Stimulated activated CD4-positive, alpha-beta T cell treated with anti-CD3 and anti-CD28 coated beads, Interleukin-4, amount 100 ng/mL, for 4 hours (primary cell): Measurements from ENCODE around the gene FFAR3.

Experiments used
- DNase-seq, 2 experiments: peaks; one replicate each; pipeline ENCODE4 v3.0.0-alpha.2; 2020

Gene FFAR3

DNA sequence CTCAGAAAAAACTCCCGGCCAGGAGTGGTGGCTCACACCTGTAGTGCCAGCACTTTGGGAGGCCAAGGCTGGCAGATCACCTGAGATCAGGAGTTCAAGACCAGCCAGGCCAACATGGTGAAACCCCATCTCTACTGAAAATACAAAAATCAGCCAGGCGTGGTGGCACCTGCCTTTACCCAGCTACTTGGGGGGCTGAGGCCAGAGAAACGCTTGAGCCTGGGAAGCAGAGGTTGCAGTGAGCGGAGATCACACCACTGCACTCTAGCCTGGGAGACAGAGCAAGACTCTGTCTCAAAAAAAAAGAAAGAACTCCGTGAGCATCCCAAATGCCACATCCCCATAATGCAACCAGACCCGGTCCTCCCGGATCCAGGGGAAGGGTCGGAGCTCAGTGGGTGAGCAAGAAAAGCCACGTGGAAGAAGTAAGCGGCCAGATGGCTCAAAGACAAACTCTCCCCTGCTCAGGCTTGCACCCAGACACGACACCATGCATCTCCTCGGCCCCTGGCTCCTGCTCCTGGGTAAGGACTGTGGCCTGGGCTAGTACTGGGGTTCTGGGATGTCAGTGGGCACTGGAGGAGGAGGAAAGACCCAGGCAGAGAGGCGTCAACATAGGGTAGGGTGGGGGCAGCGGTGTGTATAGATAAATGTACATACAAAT, 26.6 kb upstream of the FFAR3 start:
- DNase-seq: no peak

DNA sequence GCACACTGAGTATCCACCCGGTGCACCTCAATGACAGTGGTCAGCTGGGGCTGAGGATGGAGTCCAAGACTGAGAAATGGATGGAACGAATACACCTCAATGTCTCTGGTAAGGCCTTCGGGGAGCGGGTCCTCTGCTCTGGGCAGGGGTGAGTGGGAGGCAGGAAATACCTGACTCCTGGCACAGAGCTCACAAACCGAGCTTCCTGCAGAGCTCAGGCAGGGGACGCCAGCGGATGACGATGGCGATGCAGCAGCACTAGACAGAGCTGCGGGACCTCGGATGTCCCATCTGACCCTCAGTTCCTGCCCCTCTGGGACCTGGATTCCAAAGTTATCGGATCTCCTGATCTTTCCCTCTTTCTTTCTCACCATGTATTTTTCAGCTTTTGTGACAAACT, 25.4 kb upstream of the FFAR3 start:
- no peak for DNase-seq

DNA sequence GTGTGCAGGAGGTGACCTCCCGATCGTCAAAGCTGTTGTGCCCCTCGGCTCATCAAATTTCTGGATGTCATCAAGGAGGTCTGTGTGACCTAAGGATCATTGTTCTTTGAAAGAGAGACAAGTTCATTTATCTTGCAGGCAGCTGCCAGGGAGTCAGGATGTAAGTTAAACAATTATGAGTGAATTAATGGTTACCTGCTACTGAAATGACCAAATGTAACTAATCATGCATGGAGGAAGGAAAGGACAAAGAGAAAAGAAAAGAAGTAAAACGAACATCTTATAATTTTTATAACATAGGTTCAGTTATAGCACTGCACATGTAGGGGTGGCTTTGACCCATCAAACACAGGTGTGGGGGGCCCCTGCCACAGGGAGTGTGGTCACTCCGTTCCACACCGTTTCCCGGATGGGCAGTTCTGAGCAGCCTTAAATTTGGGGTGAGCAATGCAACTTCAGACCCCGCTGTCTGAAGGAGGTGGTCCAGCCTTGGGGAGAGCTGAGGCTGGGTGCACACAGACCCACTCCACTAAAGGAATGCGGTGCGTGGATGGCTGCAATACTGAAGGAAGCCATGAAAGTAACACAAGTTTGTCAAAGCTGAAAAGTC, 24.0 kb upstream of the FFAR3 start:
- no peak for DNase-seq

DNA sequence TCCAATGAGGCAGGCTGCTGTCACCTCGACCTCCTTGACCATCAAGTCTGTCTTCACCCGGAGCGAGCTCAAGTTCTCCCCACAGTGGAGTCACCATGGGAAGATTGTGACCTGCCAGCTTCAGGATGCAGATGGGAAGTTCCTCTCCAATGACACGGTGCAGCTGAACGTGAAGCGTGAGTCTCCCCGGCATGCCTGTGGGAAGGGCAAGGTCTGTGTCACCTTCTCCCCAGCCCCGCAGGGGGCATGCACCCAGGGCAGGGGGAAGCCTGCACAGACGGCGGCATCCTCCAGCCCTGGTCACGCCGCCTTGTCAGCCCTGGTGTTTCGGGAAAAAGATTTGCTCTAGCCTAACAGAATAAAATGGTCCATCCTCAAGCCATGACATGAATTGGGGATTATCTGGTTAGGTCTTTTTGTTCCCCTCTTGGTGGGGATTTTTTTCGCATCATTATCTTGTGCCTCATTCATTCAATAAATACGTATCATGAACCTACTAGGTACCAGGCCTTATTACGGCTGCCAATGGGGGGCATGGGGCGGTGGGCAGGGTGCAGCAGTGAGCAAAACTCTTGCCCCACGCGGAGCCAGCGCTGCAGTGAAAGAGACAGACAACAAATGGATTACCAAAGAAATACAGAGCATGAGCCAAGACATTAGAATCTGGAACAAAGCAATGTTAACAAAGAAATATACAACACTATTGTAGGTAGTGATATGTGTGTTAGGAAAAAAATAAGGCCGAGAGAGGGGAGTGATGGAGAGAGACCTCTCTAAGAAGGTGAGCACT, 21.9 kb upstream of the FFAR3 start:
- no peak for DNase-seq

DNA sequence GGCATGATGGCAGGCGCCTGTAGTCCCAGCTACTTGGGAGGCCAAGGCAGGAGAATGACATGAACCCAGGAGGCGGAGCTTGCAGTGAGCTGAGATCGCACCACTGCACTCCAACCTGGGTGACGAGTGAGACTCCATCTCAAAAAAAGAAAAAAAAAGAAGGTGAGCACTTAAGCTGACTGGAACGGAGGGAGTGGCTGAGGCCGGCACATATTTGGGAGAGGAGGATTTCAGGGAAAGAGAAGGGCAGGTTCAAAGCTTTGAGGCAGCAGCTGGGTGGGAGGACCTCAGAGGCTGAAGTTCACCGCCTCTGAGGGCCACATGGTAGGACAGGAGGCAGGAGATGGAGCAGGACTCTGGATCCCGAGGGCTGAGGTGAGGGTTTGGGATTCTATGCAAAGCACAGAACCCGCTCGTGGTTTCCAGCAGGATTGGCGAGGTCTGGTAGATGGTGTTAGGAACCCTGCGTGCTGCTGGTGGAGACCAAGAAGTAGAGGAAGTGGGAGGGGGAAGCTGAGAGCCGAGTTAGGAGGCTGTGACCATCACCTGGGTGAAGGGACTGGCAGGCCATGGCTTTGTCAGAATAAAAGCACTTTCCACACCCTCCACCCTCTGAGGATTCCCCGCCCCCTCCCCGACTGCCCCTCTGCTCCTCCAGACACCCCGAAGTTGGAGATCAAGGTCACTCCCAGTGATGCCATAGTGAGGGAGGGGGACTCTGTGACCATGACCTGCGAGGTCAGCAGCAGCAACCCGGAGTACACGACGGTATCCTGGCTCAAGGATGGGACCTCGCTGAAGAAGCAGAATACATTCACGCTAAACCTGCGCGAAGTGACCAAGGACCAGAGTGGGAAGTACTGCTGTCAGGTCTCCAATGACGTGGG, 20.9 kb upstream of the FFAR3 start:
- DNase-seq: no peak

DNA sequence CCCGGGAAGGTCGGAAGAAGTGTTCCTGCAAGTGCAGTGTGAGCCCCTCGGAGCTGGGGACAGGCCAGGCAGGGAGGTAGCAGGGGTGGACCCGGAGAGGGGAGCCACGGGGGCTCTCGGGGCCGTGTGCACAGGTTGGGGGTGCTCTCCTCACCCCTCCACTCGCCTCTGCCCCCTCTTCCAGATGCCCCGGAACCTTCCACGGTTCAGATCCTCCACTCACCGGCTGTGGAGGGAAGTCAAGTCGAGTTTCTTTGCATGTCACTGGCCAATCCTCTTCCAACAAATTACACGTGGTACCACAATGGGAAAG, 20.3 kb upstream of the FFAR3 start:
- DNase-seq: no peak

DNA sequence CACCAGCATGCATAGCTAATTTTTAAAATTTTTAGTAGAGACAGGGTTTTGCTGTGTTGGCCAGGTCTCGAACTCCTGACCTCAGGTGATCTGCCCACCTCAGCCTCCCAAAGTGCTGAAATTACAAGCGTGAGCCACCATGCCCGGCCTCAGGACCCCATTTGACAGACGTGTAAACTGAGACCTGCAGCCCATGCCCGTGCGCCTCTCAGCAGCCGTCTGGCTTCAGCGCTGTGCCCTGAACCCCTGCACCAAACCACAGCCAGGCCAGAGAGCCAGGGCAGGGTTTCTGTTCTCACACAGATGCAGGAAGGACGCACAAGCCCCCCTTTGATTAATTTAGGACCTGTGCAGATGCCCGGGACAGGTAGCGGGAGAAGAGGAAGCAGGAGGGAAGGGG, 17.8 kb upstream of the FFAR3 start:
- no peak for DNase-seq

DNA sequence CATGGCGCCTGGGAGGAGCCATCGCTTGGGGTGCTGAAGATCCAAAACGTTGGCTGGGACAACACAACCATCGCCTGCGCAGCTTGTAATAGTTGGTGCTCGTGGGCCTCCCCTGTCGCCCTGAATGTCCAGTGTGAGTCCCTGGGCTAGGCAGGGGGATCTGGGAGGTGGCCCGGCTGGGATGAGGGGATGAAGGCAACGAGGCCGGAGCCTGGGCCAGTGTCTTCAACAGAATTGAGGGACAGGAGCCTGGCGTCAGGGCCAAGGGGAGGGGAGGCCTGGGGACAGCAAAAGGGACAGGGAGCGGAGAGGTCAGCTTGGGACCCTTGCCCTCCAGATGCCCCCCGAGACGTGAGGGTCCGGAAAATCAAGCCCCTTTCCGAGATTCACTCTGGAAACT, 17.3 kb upstream of the FFAR3 start:
- DNase-seq: no peak

DNA sequence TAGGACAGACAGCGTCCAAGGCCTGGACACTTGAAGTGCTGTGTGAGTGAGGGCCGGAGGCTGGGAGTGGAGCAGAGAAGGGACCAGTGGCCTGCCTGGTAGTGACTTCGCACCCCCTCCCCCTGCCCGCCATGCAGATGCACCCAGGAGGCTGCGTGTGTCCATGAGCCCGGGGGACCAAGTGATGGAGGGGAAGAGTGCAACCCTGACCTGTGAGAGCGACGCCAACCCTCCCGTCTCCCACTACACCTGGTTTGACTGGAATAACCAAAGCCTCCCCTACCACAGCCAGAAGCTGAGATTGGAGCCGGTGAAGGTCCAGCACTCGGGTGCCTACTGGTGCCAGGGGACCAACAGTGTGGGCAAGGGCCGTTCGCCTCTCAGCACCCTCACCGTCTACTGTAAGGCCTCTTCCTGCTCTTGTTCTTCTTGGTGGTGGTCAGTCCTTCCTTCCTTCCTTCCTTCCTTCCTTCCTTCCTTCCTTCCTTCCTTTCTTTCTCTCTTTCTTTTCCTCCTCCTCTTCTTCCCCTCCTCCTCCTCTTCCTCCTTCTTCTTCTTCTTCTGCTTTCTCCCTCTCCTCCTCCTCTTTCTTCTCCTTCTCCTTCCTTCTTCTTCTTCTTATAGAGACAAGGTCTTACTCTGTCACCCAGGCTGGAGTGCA, 16.6 kb upstream of the FFAR3 start:
- DNase-seq: no peak

DNA sequence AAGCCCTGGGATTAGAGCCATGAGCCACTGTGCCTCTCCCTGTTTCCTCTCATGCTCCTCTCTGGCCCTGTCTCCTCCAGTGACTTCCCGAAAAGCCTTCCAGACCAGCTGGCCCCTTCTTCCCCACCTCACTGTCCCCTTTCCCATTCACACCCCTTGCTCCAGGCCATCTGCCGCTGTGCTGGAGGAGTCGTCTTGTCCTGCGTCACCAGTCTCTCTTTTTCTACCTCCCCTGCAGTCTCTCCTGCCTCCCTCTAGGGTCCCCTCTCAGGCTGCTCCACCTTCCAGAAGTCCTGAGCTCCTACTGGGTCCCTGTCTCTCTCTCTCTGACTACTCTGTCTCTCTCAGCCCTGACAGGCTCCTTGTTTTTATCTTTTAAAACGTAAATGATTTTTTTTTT, 15.8 kb upstream of the FFAR3 start:
- no peak for DNase-seq

DNA sequence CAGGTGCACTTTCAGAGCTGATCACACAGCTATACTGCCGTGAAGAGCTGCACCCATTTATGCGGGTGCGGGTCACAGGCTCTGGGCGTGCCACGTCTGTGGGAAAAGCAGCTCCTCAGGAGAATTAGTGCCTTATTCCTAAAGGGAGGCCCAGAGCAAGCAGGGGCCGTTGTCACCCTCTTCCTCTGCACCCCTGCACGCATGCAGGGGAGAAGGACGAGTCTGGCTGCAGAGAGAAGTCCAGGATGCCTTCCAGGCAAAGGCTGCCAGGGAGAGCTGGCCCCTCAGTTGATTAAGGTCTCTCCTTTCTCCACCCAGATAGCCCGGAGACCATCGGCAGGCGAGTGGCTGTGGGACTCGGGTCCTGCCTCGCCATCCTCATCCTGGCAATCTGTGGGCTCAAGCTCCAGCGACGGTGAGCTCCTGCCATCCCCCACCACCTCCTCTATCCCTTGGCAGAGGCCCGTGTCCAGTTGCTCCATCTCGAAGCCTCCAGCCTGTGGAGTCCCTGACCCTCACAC, 13.7 kb upstream of the FFAR3 start:
- no peak for DNase-seq

DNA sequence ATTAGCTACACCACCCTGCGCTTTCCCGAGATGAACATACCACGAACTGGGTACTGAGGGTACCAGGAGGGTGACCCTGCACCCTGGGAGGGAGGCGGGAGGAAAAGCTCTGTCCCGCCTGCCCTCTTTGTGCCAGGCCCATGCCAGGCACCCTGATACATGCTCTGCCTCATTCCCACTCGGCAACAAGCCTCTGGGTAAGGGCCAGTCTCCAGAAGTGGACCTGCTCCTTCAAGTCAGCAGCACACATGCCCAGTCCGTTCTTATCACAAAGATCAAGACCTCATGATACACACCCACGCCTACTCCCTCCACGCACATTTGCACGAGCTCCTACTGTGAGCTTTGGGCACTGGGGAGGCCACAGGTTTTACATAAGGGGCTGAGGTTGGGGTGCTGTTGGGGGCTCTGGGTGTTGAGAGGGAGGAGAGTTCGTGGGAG, 12.6 kb upstream of the FFAR3 start:
- no peak for DNase-seq

DNA sequence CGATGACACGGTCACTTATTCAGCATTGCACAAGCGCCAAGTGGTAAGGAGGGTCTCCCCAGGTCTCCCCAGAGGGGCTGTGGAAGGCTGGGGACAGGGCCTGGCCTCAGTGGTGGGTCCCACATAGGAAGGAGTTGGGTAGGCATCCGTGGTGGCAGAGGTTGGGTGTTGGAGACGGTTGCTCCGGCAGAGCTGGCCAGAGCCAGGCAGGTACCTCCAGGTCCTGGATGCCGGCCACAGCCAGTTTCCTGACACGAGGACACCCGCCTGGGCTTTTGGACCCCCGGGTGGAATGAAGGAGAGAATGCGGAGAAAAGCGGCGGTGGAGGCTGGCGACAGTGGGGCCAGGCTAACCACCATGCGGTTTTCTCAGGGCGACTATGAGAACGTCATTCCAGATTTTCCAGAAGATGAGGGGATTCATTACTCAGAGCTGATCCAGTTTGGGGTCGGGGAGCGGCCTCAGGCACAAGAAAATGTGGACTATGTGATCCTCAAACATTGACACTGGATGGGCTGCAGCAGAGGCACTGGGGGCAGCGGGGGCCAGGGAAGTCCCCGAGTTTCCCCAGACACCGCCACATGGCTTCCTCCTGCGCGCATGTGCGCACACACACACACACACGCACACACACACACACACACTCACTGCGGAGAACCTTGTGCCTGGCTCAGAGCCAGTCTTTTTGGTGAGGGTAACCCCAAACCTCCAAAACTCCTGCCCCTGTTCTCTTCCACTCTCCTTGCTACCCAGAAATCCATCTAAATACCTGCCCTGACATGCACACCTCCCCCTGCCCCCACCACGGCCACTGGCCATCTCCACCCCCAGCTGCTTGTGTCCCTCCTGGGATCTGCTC, 11.8 kb upstream of the FFAR3 start:
- DNase-seq: peak; percentile 59 to 73

DNA sequence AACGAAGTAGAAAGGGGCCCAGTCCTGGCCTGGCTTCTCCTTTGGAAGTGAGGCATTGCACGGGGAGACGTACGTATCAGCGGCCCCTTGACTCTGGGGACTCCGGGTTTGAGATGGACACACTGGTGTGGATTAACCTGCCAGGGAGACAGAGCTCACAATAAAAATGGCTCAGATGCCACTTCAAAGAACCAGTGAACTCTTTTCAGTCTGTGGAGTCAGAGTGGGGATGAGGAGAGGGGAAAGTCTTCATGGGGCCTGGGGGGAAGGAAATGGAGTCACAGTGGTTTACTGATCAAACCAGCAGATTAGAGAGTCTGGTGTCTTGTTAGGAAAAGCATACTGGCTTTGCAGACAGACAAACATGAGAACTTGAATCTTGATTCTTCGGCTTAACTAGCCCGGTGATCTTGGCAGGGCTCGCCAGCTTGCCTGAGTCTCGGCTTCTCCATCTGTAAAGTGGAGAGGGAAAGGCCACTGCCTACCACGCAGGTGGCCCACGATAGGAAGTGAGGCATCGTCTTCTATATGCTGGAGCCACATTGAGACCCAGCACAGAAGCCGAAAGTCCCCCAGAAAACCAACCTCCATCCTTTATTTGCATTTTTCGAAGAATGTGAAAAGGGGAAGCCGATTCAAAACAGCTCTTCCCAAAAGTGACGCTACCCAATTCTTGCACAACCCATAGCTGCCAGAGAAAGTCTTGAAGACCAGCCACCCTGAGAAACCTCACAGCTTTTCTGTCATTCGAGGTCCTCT, 10.9 kb upstream of the FFAR3 start, which contains the start of gene FFAR1:
Gene FFAR1 (plus strand): TSS at position 732 of the 759 bp plus-strand sequence. CDS start 3,650 bp downstream, outside the sequence.
- DNase-seq: peak; percentile 25 to 36

DNA sequence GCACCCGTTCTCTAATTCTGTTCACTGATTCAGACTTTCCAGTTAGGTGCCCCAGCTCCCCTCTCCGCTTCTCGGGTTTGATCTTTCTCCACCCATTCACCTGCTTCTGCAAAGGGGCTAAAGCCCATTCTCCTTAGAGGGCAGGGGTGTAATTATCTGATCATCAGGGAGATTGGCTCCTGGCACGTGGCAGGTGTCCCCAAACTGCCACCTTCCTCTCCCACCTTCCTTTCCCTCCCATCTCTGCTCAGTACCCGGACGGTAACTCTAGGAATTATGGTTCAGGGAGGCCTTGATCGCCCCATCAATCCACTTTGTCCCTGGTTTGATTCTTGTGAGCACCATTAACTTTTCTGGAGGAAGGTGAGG, 10.3 kb upstream of the FFAR3 start:
- DNase-seq: no peak

DNA sequence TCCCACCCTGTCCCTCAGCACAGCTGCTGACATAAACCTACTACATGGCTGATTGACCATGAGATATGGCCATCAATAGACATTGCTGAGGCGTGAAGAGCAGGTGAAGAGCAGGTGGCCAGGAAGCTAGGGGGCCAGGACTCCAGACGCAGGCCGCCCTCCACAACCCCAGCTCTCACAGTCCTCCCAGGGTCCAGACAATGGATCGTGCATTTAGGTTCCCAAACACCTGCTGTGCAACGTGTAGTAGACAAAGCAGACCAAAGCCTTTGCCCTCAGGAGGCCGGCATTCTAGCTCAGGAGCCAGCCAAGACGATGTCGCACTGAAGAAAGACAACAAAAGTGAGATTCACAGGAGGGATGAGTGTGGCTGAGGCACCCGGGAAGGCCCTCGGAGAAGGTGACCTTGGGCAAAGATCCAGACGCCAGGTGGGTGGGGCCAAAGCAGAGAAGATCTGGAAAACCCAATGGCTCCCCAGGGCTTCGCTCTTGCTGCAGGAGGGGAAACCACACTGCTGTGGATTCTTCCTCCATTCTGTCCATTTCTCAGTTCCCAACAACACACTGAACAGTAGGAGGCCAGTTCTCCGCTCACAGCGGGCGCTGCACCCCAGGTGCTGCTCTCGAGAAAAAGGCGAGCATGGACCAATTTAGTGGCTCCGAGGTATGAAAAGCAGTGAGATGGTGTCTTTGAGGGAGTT, 9.2 kb upstream of the FFAR3 start:
- DNase-seq: no peak

DNA sequence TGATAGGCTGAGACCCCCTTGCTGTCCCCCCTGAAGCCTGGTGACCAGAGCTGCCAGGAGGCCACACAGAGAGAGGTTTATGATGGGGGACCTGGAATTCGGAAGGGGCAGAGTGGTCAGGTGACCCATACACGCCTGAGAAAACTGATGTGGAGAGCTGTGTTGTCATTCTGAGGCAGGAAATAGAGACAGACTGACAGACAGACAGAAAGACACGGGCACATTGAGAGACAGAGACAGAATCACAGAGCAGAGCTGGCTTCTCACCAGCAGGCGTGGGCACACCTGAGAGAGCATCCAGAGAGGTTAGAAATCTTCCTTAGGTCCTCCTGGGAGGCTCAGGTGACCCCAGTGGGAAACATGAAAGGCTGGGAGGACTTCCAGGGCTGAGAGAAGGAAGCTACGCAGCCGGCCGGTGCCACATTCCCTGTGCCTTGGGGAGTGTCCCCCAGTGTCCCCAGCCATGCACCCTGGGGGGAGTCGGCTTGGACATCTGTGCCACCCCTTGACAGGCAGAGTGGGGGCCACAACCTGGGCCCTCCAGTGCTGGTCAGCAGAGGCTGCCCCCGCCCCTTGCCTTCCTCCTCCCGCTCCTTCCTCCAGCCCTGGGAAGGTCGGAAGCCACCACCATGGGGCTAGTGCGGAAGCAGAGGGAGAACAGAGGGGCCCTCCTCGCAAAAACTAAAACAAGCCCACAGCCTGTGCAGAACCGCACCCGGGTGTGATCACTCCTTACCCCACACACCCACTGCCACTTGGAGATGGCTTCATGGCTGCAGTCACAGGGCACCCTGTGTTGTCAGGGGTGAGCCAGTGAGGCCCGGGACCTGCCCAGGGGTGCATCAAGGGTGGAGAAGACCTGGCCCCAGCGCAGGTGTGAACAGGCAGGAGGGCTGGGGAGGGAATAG, 8.4 kb upstream of the FFAR3 start:
- DNase-seq: no peak

DNA sequence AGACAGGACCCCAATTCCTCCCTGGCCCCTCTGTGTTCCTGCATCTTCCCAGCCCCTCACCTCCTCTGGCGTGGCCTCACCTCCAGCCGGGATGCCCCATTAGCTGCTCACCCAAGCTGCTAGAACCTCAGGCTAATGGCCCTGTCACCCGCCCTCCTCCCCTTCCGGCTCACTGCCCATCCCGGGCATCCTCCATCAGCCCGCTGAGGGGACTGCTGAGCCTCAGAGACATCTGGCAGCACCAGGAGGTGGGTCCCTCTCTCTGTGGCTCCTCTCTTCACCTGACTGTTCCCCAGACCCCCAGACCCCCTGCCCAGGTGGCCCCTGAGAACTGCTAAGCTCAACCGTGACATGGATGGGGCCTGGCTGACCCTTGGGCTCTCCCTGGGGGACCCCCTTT, 7.7 kb upstream of the FFAR3 start:
- DNase-seq: no peak
